Vagina (tissue), 2 donors: Measurements from ENCODE around the gene ATAD5. TPM values are rescaled to one million over a fixed set of nuclear protein-coding genes. Genes with fewer than 3 reads are reported as not detected.
"Not testable (repeated sequence)": the region's sequence is repeated elsewhere in the genome, so short reads cannot be mapped to it uniquely, and the experiment has no call there.

Source experiments
- DNase-seq, 2 donors: peaks; one replicate each; pipeline ENCODE4 v3.0.0-alpha.2; 2017; ENCODE audit errors: extremely low spot score in 2 of 2
- H3K27ac ChIP-seq: fragments of 200-600 bp; sonication (generic); one replicate; pipeline ENCODE4 v1.5.1; 2019
- H3K27me3 ChIP-seq: fragments of 200-600 bp; sonication (generic); one replicate; pipeline ENCODE4 v1.5.1; 2019
- H3K36me3 ChIP-seq, 2 donors: fragments of 200-600 bp; sonication (generic); one replicate each; pipeline ENCODE4 v1.5.1; 2017 to 2019
- H3K4me1 ChIP-seq: fragments of 200-600 bp; sonication (generic); one replicate; pipeline ENCODE4 v1.5.1; 2019
- H3K4me3 ChIP-seq, 2 donors: fragments of 200-600 bp; sonication (generic); 1 replicate in 1 of 2; 2 replicates in 1 of 2; pipeline ENCODE4 v1.5.1; 2016 to 2019
- H3K9me3 ChIP-seq: fragments of 200-600 bp; sonication (generic); one replicate; pipeline ENCODE4 v1.5.1; 2019
- CTCF ChIP-seq, 3 experiments: fragments of 450-650 bp in 2 of 3; fragments of 200-600 bp in 1 of 3; sonication (generic) in 1 of 3; IDR thresholded peaks; one replicate each; pipeline ENCODE4 v1.5.1; 2017 to 2019; ENCODE audit warnings: antibody characterized with exemption in 3 of 3, mild to moderate bottlenecking in 2 of 3, moderate library complexity in 2 of 3
- POLR2A ChIP-seq, 2 donors: fragments of 450-650 bp; IDR thresholded peaks; one replicate each; pipeline ENCODE4 v1.6.1; 2017; ENCODE audit warnings: antibody characterized with exemption in 2 of 2, mild to moderate bottlenecking in 2 of 2, moderate library complexity in 2 of 2
- POLR2AphosphoS5 ChIP-seq, 2 donors: sonication (generic); formaldehyde crosslinking; IDR thresholded peaks; one replicate each; pipeline ENCODE4 v1.9.0; 2017; ENCODE audit warnings: antibody characterized with exemption in 2 of 2, mild to moderate bottlenecking in 2 of 2, low read depth in 1 of 2; ENCODE audit not compliant: insufficient read depth in 1 of 2
- intact Hi-C: fragments of 100-400 bp; cut with DNase I; formaldehyde crosslinking; loops from one replicate; pipeline ENCODE4 v1.15.1; 2023
- total RNA-seq: library from RNA; depleted of rRNA; stranded (reverse); fragments of >200 nt; gene quantifications from one replicate; pipeline ENCODE4 v1.2.3, GENCODE V29; 2016

The ATAD5 gene
- total RNA-seq, 1 donor from 2014 or later, result 2.7 TPM

GRCh38 chr17:30928584-30928983, 96.8 kb downstream of the ATAD5 start:
- H3K4me1 ChIP-seq, result no peaks in the 10 kb centered on the region
- no peak for DNase-seq
- intact Hi-C loops, result no loop called here
- no peaks in the 10 kb centered on the region for H3K9me3 ChIP-seq
- TF ChIP-seq POLR2A (IDR thresholded peaks at IDR 0.05) (no peak), POLR2AphosphoS5 (IDR thresholded peaks at IDR 0.05; ENCODE audit: insufficient read depth in 1 of 2, low read depth in 1 of 2) (no peak), CTCF (IDR thresholded peaks at IDR 0.05) (no peak)
- no peaks in the 10 kb centered on the region for H3K27me3 ChIP-seq
- no peak overlapping the region for H3K27ac ChIP-seq
- H3K36me3 ChIP-seq, result no peaks in the 10 kb centered on the region
- H3K4me3 ChIP-seq, result no peak overlapping the region

DNA sequence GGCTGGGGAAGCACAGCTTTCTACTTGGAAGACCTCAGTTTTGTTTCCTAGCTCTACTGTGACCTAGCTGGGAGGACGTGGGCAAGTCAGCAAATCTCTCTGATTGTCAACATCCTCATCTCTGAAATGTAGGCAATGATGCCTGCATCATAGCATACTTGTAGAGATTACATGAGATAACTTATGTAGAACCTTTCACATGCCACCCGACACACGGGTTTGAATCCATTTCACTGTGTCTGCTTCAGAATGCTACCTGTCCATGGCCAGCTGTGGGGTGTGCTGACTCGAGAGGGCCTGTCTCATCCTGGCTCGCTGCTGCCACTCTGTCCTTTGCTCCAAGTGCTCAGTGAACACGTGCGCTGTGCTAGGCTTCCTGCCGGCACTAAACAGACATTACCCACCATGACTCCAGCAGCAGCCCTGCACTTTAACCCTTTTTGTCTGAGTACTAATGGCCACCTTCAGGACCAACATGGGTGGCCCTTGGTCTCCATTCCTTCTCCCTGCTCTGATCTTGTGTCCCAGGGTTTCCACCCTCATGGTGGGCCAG, 97.4 kb downstream of the ATAD5 start:
- no peak for DNase-seq
- Histone ChIP-seq H3K36me3 (no peaks in the 10 kb centered on the region), H3K9me3 (no peaks in the 10 kb centered on the region), H3K27ac (no peak overlapping the region), H3K27me3 (no peaks in the 10 kb centered on the region), H3K4me1 (no peaks in the 10 kb centered on the region), H3K4me3 (no peak overlapping the region)
- intact Hi-C loops, result no loop called here
- TF ChIP-seq POLR2A (IDR thresholded peaks at IDR 0.05), result no peak

GRCh38 chr17:30929861-30930260, 98.1 kb downstream of the ATAD5 start:
- DNase-seq, H3K9me3 ChIP-seq, H3K4me1 ChIP-seq, H3K4me3 ChIP-seq, intact Hi-C loops, H3K36me3 ChIP-seq, H3K27ac ChIP-seq, H3K27me3 ChIP-seq: not testable (repeated sequence)

DNA sequence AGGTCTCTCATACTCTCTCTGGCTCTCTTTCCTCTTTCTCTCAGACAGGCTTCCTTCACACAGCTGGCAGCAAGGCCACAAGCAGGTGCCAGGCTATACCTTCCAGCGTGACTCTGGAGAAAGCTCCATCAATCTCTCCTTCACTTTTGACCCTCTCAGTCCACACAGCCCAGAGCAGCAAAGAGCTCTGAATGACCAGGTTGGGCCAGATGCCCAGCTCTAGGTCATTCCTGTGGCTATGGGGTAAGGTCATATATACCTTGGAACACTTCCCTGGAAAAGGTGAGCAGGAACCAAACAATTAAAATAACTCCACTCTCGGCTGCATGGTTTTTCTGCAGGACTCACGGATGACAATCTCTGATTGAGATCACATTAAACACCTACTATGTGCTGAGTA, 98.7 kb downstream of the ATAD5 start:
- H3K4me3 ChIP-seq, result no peak overlapping the region
- DNase-seq, result no peak
- H3K27me3 ChIP-seq, result no peaks in the 10 kb centered on the region
- no peaks in the 10 kb centered on the region for H3K4me1 ChIP-seq
- TF ChIP-seq POLR2A (IDR thresholded peaks at IDR 0.05), result no peak
- TF ChIP-seq POLR2AphosphoS5 (IDR thresholded peaks at IDR 0.05; ENCODE audit: insufficient read depth in 1 of 2, low read depth in 1 of 2), result no peak
- no peak for TF ChIP-seq CTCF (IDR thresholded peaks at IDR 0.05)
- no peaks in the 10 kb centered on the region for H3K36me3 ChIP-seq
- H3K9me3 ChIP-seq, result no peaks in the 10 kb centered on the region
- intact Hi-C loops, result no loop called here
- no peak overlapping the region for H3K27ac ChIP-seq

DNA sequence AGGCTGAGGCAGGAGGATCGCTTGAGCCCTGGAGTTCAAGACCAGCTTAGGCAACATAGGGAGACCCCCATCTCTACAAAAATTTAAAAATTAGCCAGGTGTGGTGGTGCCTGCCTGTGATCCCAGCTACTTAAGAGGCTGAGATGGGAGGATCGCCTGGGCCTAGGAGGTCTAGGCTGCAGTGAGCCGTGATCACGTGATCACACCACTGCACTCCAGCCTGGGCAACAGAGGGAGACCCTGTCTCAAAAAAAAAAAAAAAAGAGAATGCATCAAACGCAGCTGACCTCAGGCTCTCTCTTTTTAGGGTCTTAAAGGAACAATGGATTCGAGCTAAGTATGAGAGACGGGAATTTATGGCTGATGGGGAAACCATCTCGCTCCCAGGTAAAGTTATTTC, 99.8 kb downstream of the ATAD5 start:
- H3K4me1 ChIP-seq, H3K4me3 ChIP-seq, H3K9me3 ChIP-seq, intact Hi-C loops, H3K27ac ChIP-seq, H3K27me3 ChIP-seq, H3K36me3 ChIP-seq, DNase-seq: not testable (repeated sequence)

DNA sequence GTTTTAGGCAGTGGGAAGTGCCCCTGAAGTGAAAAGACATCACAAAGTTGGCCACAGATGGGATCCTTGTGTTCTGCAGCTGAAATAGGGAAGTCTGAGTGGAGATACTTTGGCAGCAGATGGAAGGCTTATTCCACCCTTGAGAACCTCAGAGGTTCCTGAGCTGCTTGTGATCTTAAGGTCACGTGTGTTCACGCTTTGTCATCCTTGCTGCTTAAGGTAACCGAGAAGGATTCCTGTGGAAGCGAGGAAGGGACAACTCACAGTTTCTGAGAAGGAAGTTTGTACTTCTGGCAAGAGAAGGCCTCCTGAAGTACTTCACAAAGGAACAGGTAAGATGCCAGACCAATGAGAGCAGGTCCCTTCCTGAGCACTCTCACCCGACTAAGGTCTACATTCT, 102.2 kb downstream of the ATAD5 start:
- TF ChIP-seq CTCF (IDR thresholded peaks at IDR 0.05), result no peak
- TF ChIP-seq POLR2A (IDR thresholded peaks at IDR 0.05), result no peak
- no peak for TF ChIP-seq POLR2AphosphoS5 (IDR thresholded peaks at IDR 0.05; ENCODE audit: insufficient read depth in 1 of 2, low read depth in 1 of 2)
- Histone ChIP-seq H3K4me1 (no peaks in the 10 kb centered on the region), H3K27ac (no peak overlapping the region)

More for the DNA sequence above, 102.2 kb downstream of the ATAD5 start:
- H3K4me3 ChIP-seq, result no peak overlapping the region
- H3K36me3 ChIP-seq, result no peaks in the 10 kb centered on the region
- DNase-seq, result no peak
- no peaks in the 10 kb centered on the region for H3K27me3 ChIP-seq
- intact Hi-C loops, result no loop called here
- H3K9me3 ChIP-seq, result no peaks in the 10 kb centered on the region
